ENCODE measurements around the gene FAM13A. TPM values are rescaled to one million over a fixed set of nuclear protein-coding genes. Genes with fewer than 3 reads are reported as not detected.

FAM13A gene
- polyA plus RNA-seq, 1 donor from 2014 or later: 4.0 TPM

DNA sequence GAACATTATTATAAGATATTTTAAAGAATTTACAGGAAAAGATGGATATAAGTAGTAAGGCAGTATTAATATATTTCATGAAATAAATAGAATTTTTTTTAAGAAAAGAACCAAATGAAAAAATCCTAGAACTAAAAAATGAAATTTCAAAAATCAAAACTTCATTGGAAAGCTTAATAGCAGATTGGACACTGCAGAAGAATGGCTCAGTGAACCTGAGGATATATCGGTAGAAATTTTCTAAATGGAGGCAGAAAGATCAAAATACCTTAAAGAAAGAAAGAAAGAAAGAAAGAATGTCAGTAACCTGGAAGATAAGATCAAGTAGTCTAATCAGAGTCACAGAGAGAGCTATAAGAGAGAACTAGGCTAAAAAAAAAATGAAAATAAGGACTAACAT lies 21.3 kb upstream of the FAM13A start:
- Histone ChIP-seq H3K9me2 (ENCODE audit: insufficient read depth, low read length) (no peaks in the 10 kb centered on the region), H3K27me3 (ENCODE audit: insufficient read depth, low read depth, low read length) (no peaks in the 10 kb centered on the region), H4K20me1 (ENCODE audit: insufficient read depth) (no peaks in the 10 kb centered on the region), H3K79me2 (replicated peaks; ENCODE audit: insufficient read depth, low read length) (no peaks in the 10 kb centered on the region), H3K9ac (ENCODE audit: low read length) (no peak overlapping the region), H3K4me2 (ENCODE audit: low read length) (no peak overlapping the region), H3K9me3 (ENCODE audit: low read length) (no peaks in the 10 kb centered on the region), H2AFZ (ENCODE audit: low read depth, low read length) (no peak overlapping the region), H3K36me3 (ENCODE audit: insufficient read depth, low read length) (no peaks in the 10 kb centered on the region), H3K4me3 (ENCODE audit: low read length) (no peak overlapping the region), H3K27ac (ENCODE audit: low read length) (no peak overlapping the region), H3F3A (ENCODE audit: insufficient read depth, low read length, poor library complexity, severe bottlenecking) (no peaks in the 10 kb centered on the region)
- TF ChIP-seq POLR2AphosphoS5 (IDR thresholded peaks at IDR 0.05): no peak
- TF ChIP-seq, protein P1, sequence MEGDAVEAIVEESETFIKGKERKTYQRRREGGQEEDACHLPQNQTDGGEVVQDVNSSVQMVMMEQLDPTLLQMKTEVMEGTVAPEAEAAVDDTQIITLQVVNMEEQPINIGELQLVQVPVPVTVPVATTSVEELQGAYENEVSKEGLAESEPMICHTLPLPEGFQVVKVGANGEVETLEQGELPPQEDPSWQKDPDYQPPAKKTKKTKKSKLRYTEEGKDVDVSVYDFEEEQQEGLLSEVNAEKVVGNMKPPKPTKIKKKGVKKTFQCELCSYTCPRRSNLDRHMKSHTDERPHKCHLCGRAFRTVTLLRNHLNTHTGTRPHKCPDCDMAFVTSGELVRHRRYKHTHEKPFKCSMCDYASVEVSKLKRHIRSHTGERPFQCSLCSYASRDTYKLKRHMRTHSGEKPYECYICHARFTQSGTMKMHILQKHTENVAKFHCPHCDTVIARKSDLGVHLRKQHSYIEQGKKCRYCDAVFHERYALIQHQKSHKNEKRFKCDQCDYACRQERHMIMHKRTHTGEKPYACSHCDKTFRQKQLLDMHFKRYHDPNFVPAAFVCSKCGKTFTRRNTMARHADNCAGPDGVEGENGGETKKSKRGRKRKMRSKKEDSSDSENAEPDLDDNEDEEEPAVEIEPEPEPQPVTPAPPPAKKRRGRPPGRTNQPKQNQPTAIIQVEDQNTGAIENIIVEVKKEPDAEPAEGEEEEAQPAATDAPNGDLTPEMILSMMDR (IDR thresholded peaks at IDR 0.05; ENCODE audit: poor library complexity, severe bottlenecking): no peak
- no peak for TF ChIP-seq EP300 (conservative IDR thresholded peaks at IDR 0.05; ENCODE audit: poor library complexity, severe bottlenecking)
- TF ChIP-seq EZH2 (IDR thresholded peaks at IDR 0.05; ENCODE audit: borderline replicate concordance, insufficient read depth, low read length, poor library complexity, severe bottlenecking): no peak
- TF ChIP-seq, protein P2, sequence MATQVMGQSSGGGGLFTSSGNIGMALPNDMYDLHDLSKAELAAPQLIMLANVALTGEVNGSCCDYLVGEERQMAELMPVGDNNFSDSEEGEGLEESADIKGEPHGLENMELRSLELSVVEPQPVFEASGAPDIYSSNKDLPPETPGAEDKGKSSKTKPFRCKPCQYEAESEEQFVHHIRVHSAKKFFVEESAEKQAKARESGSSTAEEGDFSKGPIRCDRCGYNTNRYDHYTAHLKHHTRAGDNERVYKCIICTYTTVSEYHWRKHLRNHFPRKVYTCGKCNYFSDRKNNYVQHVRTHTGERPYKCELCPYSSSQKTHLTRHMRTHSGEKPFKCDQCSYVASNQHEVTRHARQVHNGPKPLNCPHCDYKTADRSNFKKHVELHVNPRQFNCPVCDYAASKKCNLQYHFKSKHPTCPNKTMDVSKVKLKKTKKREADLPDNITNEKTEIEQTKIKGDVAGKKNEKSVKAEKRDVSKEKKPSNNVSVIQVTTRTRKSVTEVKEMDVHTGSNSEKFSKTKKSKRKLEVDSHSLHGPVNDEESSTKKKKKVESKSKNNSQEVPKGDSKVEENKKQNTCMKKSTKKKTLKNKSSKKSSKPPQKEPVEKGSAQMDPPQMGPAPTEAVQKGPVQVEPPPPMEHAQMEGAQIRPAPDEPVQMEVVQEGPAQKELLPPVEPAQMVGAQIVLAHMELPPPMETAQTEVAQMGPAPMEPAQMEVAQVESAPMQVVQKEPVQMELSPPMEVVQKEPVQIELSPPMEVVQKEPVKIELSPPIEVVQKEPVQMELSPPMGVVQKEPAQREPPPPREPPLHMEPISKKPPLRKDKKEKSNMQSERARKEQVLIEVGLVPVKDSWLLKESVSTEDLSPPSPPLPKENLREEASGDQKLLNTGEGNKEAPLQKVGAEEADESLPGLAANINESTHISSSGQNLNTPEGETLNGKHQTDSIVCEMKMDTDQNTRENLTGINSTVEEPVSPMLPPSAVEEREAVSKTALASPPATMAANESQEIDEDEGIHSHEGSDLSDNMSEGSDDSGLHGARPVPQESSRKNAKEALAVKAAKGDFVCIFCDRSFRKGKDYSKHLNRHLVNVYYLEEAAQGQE (IDR thresholded peaks at IDR 0.05; ENCODE audit: borderline replicate concordance): no peak
- no peak for TF ChIP-seq SMC3 (conservative IDR thresholded peaks at IDR 0.05; ENCODE audit: poor library complexity)
- TF ChIP-seq TAF1 (IDR thresholded peaks at IDR 0.05; ENCODE audit: low read depth): no peak
- no peak for TF ChIP-seq MXI1 (conservative IDR thresholded peaks at IDR 0.05; ENCODE audit: poor library complexity, severe bottlenecking)
- TF ChIP-seq RAD21 (conservative IDR thresholded peaks at IDR 0.05): no peak

DNA sequence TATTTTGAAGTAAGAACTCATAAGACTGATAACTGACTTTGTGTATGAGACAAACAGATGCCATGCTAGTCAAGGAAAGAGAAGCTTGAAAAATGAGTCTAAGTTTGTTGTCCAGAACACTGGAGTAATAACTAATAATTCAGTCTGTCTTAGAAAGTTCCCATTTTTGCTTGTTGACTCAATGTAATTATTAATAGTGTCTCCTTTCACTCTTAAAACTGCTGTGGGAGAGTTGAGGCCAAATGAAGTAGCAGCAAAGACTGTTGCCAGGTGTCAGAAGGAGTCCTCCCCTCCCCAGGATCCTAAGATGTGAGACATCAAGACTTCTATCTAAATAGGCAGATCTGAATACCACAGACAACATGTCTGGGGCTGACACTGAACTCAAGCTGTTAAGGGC lies 20.8 kb upstream of the FAM13A start:
- Histone ChIP-seq H3K9ac (ENCODE audit: low read length) (no peak overlapping the region), H3K9me2 (ENCODE audit: insufficient read depth, low read length) (no peaks in the 10 kb centered on the region), H3K9me3 (ENCODE audit: low read length) (no peaks in the 10 kb centered on the region), H3K36me3 (ENCODE audit: insufficient read depth, low read length) (no peaks in the 10 kb centered on the region), H3K79me2 (replicated peaks; ENCODE audit: insufficient read depth, low read length) (no peaks in the 10 kb centered on the region), H3K27me3 (ENCODE audit: insufficient read depth, low read depth, low read length) (no peaks in the 10 kb centered on the region), H3K4me3 (ENCODE audit: low read length) (no peak overlapping the region), H4K20me1 (ENCODE audit: insufficient read depth) (no peaks in the 10 kb centered on the region), H3K27ac (ENCODE audit: low read length) (no peak overlapping the region), H2AFZ (ENCODE audit: low read depth, low read length) (no peak overlapping the region), H3F3A (ENCODE audit: insufficient read depth, low read length, poor library complexity, severe bottlenecking) (no peaks in the 10 kb centered on the region), H3K4me2 (ENCODE audit: low read length) (no peak overlapping the region)
- no peak for TF ChIP-seq EZH2 (IDR thresholded peaks at IDR 0.05; ENCODE audit: borderline replicate concordance, insufficient read depth, low read length, poor library complexity, severe bottlenecking)
- no peak for TF ChIP-seq TAF1 (IDR thresholded peaks at IDR 0.05; ENCODE audit: low read depth)
- TF ChIP-seq MXI1 (conservative IDR thresholded peaks at IDR 0.05; ENCODE audit: poor library complexity, severe bottlenecking): no peak
- TF ChIP-seq, protein P2 (IDR thresholded peaks at IDR 0.05; ENCODE audit: borderline replicate concordance): no peak
- no peak for TF ChIP-seq RAD21 (conservative IDR thresholded peaks at IDR 0.05)
- TF ChIP-seq, protein P1 (IDR thresholded peaks at IDR 0.05; ENCODE audit: poor library complexity, severe bottlenecking): no peak
- TF ChIP-seq POLR2AphosphoS5 (IDR thresholded peaks at IDR 0.05): no peak
- TF ChIP-seq SMC3 (conservative IDR thresholded peaks at IDR 0.05; ENCODE audit: poor library complexity): no peak
- no peak for TF ChIP-seq EP300 (conservative IDR thresholded peaks at IDR 0.05; ENCODE audit: poor library complexity, severe bottlenecking)
